GM12878 (cell line): ENCODE measurements around the gene AFG1L. TPM values are rescaled to one million over a fixed set of nuclear protein-coding genes. Genes with fewer than 3 reads are reported as not detected.

Source experiments
- BRCA1 ChIP-seq: IDR thresholded peaks from 2 replicates; pipeline ENCODE4 v1.6.1; 2011; ENCODE audit warnings: low read depth, low read length, improper control_type of control experiment
- CBX3 ChIP-seq: fragments of 200-600 bp; sonication (generic); IDR thresholded peaks from 2 replicates; pipeline ENCODE4 v1.6.1; 2016; ENCODE audit warnings: low read depth, borderline replicate concordance
- CHD1 ChIP-seq: IDR thresholded peaks from 2 replicates; pipeline ENCODE4 v1.6.1; 2012; ENCODE audit warnings: low read depth, low read length, improper control_type of control experiment
- GABPA ChIP-seq: IDR thresholded peaks from 2 replicates; pipeline ENCODE4 v1.6.1; 2014; ENCODE audit warnings: antibody characterized with exemption, low read depth, mild to moderate bottlenecking, inconsistent platforms
- HCFC1 ChIP-seq: fragments of 150-350 bp; IDR thresholded peaks from 2 replicates; pipeline ENCODE4 v1.6.1; 2014; ENCODE audit warnings: low read length
- MYC ChIP-seq: IDR thresholded peaks from 2 replicates; pipeline ENCODE4 v1.6.1; 2011; ENCODE audit warnings: mild to moderate bottlenecking, low read length, moderate library complexity, inconsistent platforms; ENCODE audit not compliant: insufficient read depth, insufficient replicate concordance, insufficient read length, severe bottlenecking
- NFYB ChIP-seq: IDR thresholded peaks from 2 replicates; pipeline ENCODE4 v1.6.1; 2011; ENCODE audit warnings: low read depth, mild to moderate bottlenecking, low read length, improper control_type of control experiment, moderate library complexity; ENCODE audit not compliant: insufficient read depth
- NR2F1 ChIP-seq: fragments of 450-650 bp; conservative IDR thresholded peaks from 2 replicates; pipeline ENCODE4 v1.6.1; 2017; ENCODE audit warnings: mild to moderate bottlenecking
- POLR2A ChIP-seq: IDR thresholded peaks from 2 replicates; pipeline ENCODE4 v1.6.1; 2011; ENCODE audit warnings: low read depth, mild to moderate bottlenecking, low read length
- RELA ChIP-seq: fragments of 450-650 bp; IDR thresholded peaks from 2 replicates; pipeline ENCODE4 v1.8.0; 2014; ENCODE audit warnings: borderline replicate concordance; ENCODE audit not compliant: partially characterized antibody
- SIX5 ChIP-seq: IDR thresholded peaks from 2 replicates; pipeline ENCODE4 v1.6.1; 2011; ENCODE audit warnings: mild to moderate bottlenecking, low read depth, low read length, moderate library complexity; ENCODE audit not compliant: severe bottlenecking
- TAF1 ChIP-seq: IDR thresholded peaks from 2 replicates; pipeline ENCODE4 v1.6.1; 2011; ENCODE audit warnings: mild to moderate bottlenecking, low read depth, low read length, borderline replicate concordance
- TCF7 ChIP-seq: IDR thresholded peaks from 2 replicates; pipeline ENCODE4 v1.6.1; 2014; ENCODE audit warnings: antibody characterized with exemption, borderline replicate concordance
- ZBED1 ChIP-seq: IDR thresholded peaks from 2 replicates; pipeline ENCODE4 v1.6.1; 2016; ENCODE audit warnings: borderline replicate concordance
- ZNF217 ChIP-seq: fragments of 450-650 bp; IDR thresholded peaks from 2 replicates; pipeline ENCODE4 v1.6.1; 2017; ENCODE audit warnings: antibody characterized with exemption, mild to moderate bottlenecking
- ZNF622 ChIP-seq: fragments of 450-650 bp; IDR thresholded peaks from 2 replicates; pipeline ENCODE4 v1.6.1; 2017; ENCODE audit warnings: mild to moderate bottlenecking, inconsistent platforms
- polyA plus RNA-seq, 11 experiments: library from polyadenylated mRNA; depleted of rRNA in 4 of 11; unstranded in 6 of 11; stranded (reverse) in 5 of 11; fragments of >200 nt; fragmentation: Nextera tagmentation in 4 of 11; fragmentation: Illumina TruSeq in 1 of 11; extraction: Ambion mirVana in 4 of 11; extraction: Trizol in 1 of 11; gene quantifications; 1 replicate in 1 of 11; 2 replicates in 10 of 11; pipeline versions ENCODE4 v1.2.1 to v1.2.3, GENCODE V29; 2011 to 2016; ENCODE audit warnings: inconsistent platforms in 2 of 11, missing spikeins in 2 of 11, low read depth in 1 of 11
- total RNA-seq, 4 experiments: library from RNA; depleted of rRNA in 3 of 4; stranded (reverse); fragments of >200 nt in 3 of 4; fragmentation: Illumina TruSeq in 1 of 4; extraction: Trizol in 1 of 4; gene quantifications; 2 replicates each; pipeline versions ENCODE4 v1.2.1 to v1.2.3, GENCODE V29; 2013 to 2021
- TF ChIP-seq, protein P1 (sequence below): fragments of 450-650 bp; IDR thresholded peaks from 2 replicates; pipeline ENCODE4 v1.6.1; 2017; ENCODE audit warnings: mild to moderate bottlenecking, moderate library complexity
- TF ChIP-seq, protein P2 (sequence below): fragments of 450-650 bp; IDR thresholded peaks from 2 replicates; pipeline ENCODE4 v1.6.1; 2017; ENCODE audit warnings: antibody characterized with exemption, mild to moderate bottlenecking, moderate library complexity
- TF ChIP-seq, protein P3 (sequence below): fragments of 450-650 bp; formaldehyde crosslinking; IDR thresholded peaks from 2 replicates; pipeline ENCODE4 v1.5.0; 2022; ENCODE audit warnings: mild to moderate bottlenecking, missing genetic modification characterization
- TF ChIP-seq, protein P4 (sequence below): IDR thresholded peaks from 2 replicates; pipeline ENCODE4 v1.6.1; 2011; ENCODE audit warnings: borderline replicate concordance, low read depth, mild to moderate bottlenecking, moderate library complexity, mixed read lengths, low read length; ENCODE audit not compliant: insufficient read depth; ENCODE audit errors: extremely low read length

The AFG1L gene
- total and polyA plus RNA-seq, 10 of the 15 experiments (the other 5 are each of a cell fraction or from before 2014, with no cell fraction given) = 2.3 to 9.0 (median 4.3) TPM

DNA sequence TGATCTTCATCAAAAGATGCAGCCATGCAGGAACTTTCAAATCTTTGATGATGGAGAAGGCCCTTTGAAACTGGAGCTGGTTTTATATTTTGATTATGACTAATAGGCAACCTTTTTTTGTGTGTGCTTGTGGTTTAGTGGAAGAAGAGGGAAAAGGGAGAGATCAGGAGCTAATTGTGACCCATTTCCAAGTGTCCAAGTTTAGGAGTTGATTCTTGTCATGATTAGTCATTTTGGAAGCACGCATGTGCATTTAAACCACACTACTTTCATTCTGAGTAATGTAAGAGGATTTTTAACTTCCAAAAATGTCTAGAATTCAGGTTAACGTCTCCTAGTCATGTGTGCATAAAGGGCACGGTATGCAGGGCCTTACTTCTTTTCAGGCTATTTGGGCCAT lies 269.3 kb downstream of the AFG1L start (continued):
- TF ChIP-seq TCF7 (peak; percentile 75; the same call in 1 of the 2 replicates), GABPA (peak; percentile 63; the same call in 1 of the 2 replicates), HCFC1 (no peak), MYC (no peak), NR2F1 (peak; percentile 92), RELA (no peak), TAF1 (no peak), ZNF217 (peak; percentile 98), ZBED1 (peak; percentile 86; the same call in 1 of the 2 replicates), ZNF622 (no peak), SIX5 (no peak), CBX3 (no peak), POLR2A (no peak), CHD1 (no peak), NFYB (no peak), BRCA1 (no peak)
- TF ChIP-seq, protein P1, sequence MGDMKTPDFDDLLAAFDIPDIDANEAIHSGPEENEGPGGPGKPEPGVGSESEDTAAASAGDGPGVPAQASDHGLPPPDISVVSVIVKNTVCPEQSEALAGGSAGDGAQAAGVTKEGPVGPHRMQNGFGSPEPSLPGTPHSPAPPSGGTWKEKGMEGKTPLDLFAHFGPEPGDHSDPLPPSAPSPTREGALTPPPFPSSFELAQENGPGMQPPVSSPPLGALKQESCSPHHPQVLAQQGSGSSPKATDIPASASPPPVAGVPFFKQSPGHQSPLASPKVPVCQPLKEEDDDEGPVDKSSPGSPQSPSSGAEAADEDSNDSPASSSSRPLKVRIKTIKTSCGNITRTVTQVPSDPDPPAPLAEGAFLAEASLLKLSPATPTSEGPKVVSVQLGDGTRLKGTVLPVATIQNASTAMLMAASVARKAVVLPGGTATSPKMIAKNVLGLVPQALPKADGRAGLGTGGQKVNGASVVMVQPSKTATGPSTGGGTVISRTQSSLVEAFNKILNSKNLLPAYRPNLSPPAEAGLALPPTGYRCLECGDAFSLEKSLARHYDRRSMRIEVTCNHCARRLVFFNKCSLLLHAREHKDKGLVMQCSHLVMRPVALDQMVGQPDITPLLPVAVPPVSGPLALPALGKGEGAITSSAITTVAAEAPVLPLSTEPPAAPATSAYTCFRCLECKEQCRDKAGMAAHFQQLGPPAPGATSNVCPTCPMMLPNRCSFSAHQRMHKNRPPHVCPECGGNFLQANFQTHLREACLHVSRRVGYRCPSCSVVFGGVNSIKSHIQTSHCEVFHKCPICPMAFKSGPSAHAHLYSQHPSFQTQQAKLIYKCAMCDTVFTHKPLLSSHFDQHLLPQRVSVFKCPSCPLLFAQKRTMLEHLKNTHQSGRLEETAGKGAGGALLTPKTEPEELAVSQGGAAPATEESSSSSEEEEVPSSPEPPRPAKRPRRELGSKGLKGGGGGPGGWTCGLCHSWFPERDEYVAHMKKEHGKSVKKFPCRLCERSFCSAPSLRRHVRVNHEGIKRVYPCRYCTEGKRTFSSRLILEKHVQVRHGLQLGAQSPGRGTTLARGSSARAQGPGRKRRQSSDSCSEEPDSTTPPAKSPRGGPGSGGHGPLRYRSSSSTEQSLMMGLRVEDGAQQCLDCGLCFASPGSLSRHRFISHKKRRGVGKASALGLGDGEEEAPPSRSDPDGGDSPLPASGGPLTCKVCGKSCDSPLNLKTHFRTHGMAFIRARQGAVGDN = no peak
- TF ChIP-seq, protein P2, sequence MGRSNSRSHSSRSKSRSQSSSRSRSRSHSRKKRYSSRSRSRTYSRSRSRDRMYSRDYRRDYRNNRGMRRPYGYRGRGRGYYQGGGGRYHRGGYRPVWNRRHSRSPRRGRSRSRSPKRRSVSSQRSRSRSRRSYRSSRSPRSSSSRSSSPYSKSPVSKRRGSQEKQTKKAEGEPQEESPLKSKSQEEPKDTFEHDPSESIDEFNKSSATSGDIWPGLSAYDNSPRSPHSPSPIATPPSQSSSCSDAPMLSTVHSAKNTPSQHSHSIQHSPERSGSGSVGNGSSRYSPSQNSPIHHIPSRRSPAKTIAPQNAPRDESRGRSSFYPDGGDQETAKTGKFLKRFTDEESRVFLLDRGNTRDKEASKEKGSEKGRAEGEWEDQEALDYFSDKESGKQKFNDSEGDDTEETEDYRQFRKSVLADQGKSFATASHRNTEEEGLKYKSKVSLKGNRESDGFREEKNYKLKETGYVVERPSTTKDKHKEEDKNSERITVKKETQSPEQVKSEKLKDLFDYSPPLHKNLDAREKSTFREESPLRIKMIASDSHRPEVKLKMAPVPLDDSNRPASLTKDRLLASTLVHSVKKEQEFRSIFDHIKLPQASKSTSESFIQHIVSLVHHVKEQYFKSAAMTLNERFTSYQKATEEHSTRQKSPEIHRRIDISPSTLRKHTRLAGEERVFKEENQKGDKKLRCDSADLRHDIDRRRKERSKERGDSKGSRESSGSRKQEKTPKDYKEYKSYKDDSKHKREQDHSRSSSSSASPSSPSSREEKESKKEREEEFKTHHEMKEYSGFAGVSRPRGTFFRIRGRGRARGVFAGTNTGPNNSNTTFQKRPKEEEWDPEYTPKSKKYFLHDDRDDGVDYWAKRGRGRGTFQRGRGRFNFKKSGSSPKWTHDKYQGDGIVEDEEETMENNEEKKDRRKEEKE = no peak
- TF ChIP-seq, protein P3, sequence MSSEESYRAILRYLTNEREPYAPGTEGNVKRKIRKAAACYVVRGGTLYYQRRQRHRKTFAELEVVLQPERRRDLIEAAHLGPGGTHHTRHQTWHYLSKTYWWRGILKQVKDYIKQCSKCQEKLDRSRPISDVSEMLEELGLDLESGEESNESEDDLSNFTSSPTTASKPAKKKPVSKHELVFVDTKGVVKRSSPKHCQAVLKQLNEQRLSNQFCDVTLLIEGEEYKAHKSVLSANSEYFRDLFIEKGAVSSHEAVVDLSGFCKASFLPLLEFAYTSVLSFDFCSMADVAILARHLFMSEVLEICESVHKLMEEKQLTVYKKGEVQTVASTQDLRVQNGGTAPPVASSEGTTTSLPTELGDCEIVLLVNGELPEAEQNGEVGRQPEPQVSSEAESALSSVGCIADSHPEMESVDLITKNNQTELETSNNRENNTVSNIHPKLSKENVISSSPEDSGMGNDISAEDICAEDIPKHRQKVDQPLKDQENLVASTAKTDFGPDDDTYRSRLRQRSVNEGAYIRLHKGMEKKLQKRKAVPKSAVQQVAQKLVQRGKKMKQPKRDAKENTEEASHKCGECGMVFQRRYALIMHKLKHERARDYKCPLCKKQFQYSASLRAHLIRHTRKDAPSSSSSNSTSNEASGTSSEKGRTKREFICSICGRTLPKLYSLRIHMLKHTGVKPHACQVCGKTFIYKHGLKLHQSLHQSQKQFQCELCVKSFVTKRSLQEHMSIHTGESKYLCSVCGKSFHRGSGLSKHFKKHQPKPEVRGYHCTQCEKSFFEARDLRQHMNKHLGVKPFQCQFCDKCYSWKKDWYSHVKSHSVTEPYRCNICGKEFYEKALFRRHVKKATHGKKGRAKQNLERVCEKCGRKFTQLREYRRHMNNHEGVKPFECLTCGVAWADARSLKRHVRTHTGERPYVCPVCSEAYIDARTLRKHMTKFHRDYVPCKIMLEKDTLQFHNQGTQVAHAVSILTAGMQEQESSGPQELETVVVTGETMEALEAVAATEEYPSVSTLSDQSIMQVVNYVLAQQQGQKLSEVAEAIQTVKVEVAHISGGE (CRISPR knock-in tag) = no peak
- TF ChIP-seq, protein P4, sequence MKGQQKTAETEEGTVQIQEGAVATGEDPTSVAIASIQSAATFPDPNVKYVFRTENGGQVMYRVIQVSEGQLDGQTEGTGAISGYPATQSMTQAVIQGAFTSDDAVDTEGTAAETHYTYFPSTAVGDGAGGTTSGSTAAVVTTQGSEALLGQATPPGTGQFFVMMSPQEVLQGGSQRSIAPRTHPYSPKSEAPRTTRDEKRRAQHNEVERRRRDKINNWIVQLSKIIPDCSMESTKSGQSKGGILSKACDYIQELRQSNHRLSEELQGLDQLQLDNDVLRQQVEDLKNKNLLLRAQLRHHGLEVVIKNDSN = no peak
